Natural killer cell treated with Interleukin-12 subunit alpha and Interleukin-12 subunit beta and Interleukin-15 and Interleukin-18, amount 100 ng/mL, for 72 hours (primary cell): ENCODE results near the gene CLDN14. TPM values are rescaled to one million over a fixed set of nuclear protein-coding genes. Genes with fewer than 3 reads are reported as not detected.

Experiments
- ATAC-seq, 2 donors: fragments of 150-1000 bp; cut with Tn5 transposase in 1 of 2; sonication (Bioruptor Pico), chemical (Tn5 transposase) in 1 of 2; 2 replicates each; pipeline ENCODE4 v1.10.0; 2021
- DNase-seq: peaks from one replicate; pipeline ENCODE4 v3.0.0; 2022; ENCODE audit warnings: low spot score
- H3K27ac Mint-ChIP-seq, 2 donors: 1 replicate in 1 of 2; 2 replicates in 1 of 2; pipeline ENCODE4 v1.8.0; 2022; ENCODE audit warnings: mixed read lengths in 2 of 2, mild to moderate bottlenecking in 1 of 2, moderate library complexity in 1 of 2
- H3K27me3 Mint-ChIP-seq, 2 donors: 1 replicate in 1 of 2; 2 replicates in 1 of 2; pipeline ENCODE4 v1.8.0; 2022; ENCODE audit warnings: mixed read lengths in 2 of 2
- H3K36me3 Mint-ChIP-seq: one replicate; pipeline ENCODE4 v1.8.0; 2022; ENCODE audit warnings: mixed read lengths
- H3K4me1 Mint-ChIP-seq, 2 donors: 1 replicate in 1 of 2; 2 replicates in 1 of 2; pipeline ENCODE4 v1.8.0; 2022; ENCODE audit warnings: low read depth in 2 of 2, mixed read lengths in 2 of 2, mild to moderate bottlenecking in 1 of 2
- H3K4me3 Mint-ChIP-seq: one replicate; pipeline ENCODE4 v1.8.0; 2022; ENCODE audit warnings: mixed read lengths
- H3K9me3 Mint-ChIP-seq: 2 replicates; pipeline ENCODE4 v1.8.0; 2022; ENCODE audit warnings: mixed read lengths
- total RNA-seq, 2 donors: library from RNA; stranded (reverse); gene quantifications; one replicate each; pipeline ENCODE4 v1.2.3, GENCODE V29; 2022

The CLDN14 gene
- total RNA-seq, 2 donors from 2014 or later = not detected

DNA sequence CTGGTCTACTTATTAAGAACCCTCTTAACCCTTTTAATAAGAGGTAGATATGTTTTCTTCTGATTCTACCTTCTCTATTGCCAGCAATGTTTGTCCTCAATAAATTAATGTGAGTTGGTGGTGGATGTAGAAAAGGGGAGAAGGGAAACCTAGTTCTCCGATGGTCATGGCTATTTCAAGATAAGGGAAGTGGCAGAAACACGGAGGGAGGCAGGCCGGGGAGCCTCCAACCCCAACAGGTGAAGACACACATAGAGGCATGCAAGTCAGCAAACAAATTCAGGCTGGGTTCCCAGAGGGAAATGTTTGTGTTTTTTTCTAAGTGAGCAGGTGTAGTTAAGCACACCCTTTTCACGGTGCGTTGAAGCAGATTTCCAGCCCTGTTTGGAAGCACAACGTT is 31.0 kb upstream of the CLDN14 start:
- Mint-ChIP-seq H3K27ac (no peak overlapping the region), H3K9me3 (no peaks in the 10 kb centered on the region), H3K4me3 (no peak overlapping the region), H3K27me3 (peaks cover 0 to 5% of the 10 kb centered on the region in 2 donors), H3K36me3 (no peaks in the 10 kb centered on the region), H3K4me1 (peaks cover 12 to 32% of the 10 kb centered on the region in 2 donors)
- no peak for ATAC-seq
- no peak for DNase-seq

DNA sequence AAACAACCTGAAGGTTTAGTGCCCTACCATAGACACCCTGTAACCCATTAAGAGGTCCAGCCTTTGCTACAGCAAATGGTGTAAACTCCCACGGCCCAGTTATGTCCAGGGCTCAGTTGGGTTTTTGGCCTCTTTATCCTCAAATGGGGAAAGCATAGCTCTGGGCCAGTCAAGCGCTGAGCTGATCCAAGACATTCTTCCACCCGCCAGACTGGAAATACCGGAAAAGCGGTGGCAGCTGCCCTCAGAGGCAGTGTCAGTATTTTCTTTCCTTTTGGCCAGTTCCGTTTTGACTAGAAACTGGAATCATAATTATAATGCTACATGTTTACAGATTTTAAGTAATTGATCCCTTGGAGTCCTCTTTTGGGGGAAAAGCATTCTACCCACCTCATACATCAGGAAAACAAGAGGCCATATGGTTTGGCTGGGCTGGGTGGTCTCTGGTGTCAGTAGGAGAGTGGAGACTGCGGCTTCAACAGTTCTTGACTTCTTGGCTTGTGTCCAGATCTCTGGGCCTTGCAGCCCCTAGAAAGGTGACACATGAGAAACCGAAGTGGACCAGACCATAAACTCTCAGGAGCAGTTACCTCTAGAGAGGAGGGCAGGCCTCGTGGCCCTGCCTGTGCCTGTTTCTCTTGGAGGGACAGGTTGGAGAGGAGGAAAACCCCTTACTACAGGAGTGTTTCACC is 30.2 kb upstream of the CLDN14 start:
- no peaks in the 10 kb centered on the region for H3K36me3 Mint-ChIP-seq
- ATAC-seq = no peak
- DNase-seq = no peak
- H3K4me1 Mint-ChIP-seq = peaks cover 12 to 33% of the 10 kb centered on the region in 2 donors
- H3K27ac Mint-ChIP-seq = no peak overlapping the region
- H3K4me3 Mint-ChIP-seq = no peak overlapping the region
- H3K27me3 Mint-ChIP-seq = peaks cover 0 to 5% of the 10 kb centered on the region in 2 donors
- H3K9me3 Mint-ChIP-seq = no peaks in the 10 kb centered on the region

DNA sequence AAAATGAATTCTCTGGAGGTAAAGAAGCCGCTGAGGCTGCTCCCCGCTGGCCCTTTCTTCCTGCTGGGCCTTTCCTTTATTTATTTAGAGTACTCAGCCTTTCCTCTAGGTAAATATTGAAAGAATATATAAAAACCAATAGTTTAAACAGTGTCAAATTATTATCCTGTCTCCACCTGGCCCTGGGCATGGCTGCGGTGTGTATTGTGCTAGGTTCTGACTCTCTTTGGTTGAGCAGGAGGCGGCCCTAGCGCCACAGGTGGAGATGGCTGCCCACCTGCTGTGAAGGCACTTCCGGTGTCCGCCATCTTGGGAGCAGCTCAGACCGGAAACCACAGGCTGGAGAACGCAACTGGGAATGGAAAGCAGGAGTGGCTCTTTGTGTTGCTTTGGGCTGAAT is 29.0 kb upstream of the CLDN14 start:
- Mint-ChIP-seq H3K27me3 (no peaks in the 10 kb centered on the region), H3K27ac (no peak overlapping the region), H3K36me3 (no peaks in the 10 kb centered on the region), H3K9me3 (no peaks in the 10 kb centered on the region), H3K4me3 (no peak overlapping the region), H3K4me1 (peaks cover 16 to 30% of the 10 kb centered on the region in 2 donors)
- ATAC-seq (no peak), DNase-seq (no peak)

- Mint-ChIP-seq H3K4me3 (no peak overlapping the region), H3K27ac (no peak overlapping the region), H3K36me3 (no peaks in the 10 kb centered on the region), H3K27me3 (no peaks in the 10 kb centered on the region), H3K4me1 (peaks cover 15 to 29% of the 10 kb centered on the region in 2 donors), H3K9me3 (no peaks in the 10 kb centered on the region)
- no peak for ATAC-seq
- DNase-seq = no peak
Observed at GRCh38 chr21:36507397-36508018, 27.6 kb upstream of the CLDN14 start.

DNA sequence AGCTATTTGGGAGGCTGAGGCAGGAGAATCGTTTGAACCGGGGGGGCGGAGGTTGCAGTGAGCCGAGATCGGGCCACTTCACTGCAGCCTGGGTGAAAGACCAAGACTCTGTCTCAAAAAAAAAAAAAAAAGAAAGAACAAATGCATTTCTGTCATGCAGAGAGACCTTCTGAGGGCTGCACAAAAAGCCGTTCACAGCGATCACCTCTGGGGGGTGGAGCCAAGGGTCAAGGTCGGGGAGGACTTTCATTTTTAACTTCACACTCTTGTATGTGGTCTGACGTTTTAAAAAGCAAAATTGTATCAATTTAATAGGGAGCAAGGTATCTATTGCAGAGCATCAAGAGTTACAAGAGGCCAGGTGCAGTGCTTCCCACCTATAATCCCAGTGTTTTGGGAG is 26.6 kb upstream of the CLDN14 start:
- Mint-ChIP-seq H3K36me3 (no peaks in the 10 kb centered on the region), H3K4me3 (no peak overlapping the region), H3K4me1 (peaks cover 5 to 20% of the 10 kb centered on the region in 2 donors), H3K27ac (no peak overlapping the region), H3K9me3 (no peaks in the 10 kb centered on the region), H3K27me3 (no peaks in the 10 kb centered on the region)
- DNase-seq = no peak
- no peak for ATAC-seq

- no peak for ATAC-seq
- H3K9me3 Mint-ChIP-seq = no peaks in the 10 kb centered on the region
- no peak overlapping the region for H3K27ac Mint-ChIP-seq
- no peak overlapping the region for H3K4me3 Mint-ChIP-seq
- H3K27me3 Mint-ChIP-seq = no peaks in the 10 kb centered on the region
- DNase-seq = no peak
- H3K4me1 Mint-ChIP-seq = peaks cover 4 to 18% of the 10 kb centered on the region in 2 donors
- no peaks in the 10 kb centered on the region for H3K36me3 Mint-ChIP-seq
Observed at GRCh38 chr21:36504067-36505058, 24.4 kb upstream of the CLDN14 start.

- Mint-ChIP-seq H3K4me3 (no peak overlapping the region), H3K36me3 (no peaks in the 10 kb centered on the region), H3K27me3 (no peaks in the 10 kb centered on the region), H3K9me3 (no peaks in the 10 kb centered on the region), H3K27ac (no peak overlapping the region), H3K4me1 (peaks cover 4 to 21% of the 10 kb centered on the region in 2 donors)
- ATAC-seq (no peak), DNase-seq (no peak)
Observed at GRCh38 chr21:36502365-36502764, 22.4 kb upstream of the CLDN14 start.

- Mint-ChIP-seq H3K9me3 (no peaks in the 10 kb centered on the region), H3K4me3 (peak overlapping the region; percentile 25)
- ATAC-seq = no peak
Observed at GRCh38 chr21:36501589-36501892, 21.6 kb upstream of the CLDN14 start.

GRCh38 chr21:36499578-36500471 is 19.9 kb upstream of the CLDN14 start:
- no peaks in the 10 kb centered on the region for H3K36me3 Mint-ChIP-seq
- ATAC-seq (no peak), DNase-seq (no peak)

More at GRCh38 chr21:36501589-36501892, 21.6 kb upstream of the CLDN14 start:
- no peak for DNase-seq
- Mint-ChIP-seq H3K4me1 (peaks cover 4 to 16% of the 10 kb centered on the region in 2 donors), H3K27ac (no peak overlapping the region), H3K27me3 (no peaks in the 10 kb centered on the region), H3K36me3 (no peaks in the 10 kb centered on the region)

GRCh38 chr21:36494557-36494956 is 14.6 kb upstream of the CLDN14 start:
- H3K4me3 Mint-ChIP-seq = no peak overlapping the region
- H3K9me3 Mint-ChIP-seq = no peaks in the 10 kb centered on the region
- DNase-seq (no peak), ATAC-seq (no peak)
- no peaks in the 10 kb centered on the region for H3K27me3 Mint-ChIP-seq
- H3K27ac Mint-ChIP-seq = no peak overlapping the region
- peaks cover 0 to 3% of the 10 kb centered on the region in 2 donors for H3K4me1 Mint-ChIP-seq
- no peaks in the 10 kb centered on the region for H3K36me3 Mint-ChIP-seq

More at GRCh38 chr21:36499578-36500471, 19.9 kb upstream of the CLDN14 start:
- no peak overlapping the region for H3K27ac Mint-ChIP-seq
- no peaks in the 10 kb centered on the region for H3K27me3 Mint-ChIP-seq
- H3K4me1 Mint-ChIP-seq = peaks cover 4 to 10% of the 10 kb centered on the region in 2 donors
- no peaks in the 10 kb centered on the region for H3K9me3 Mint-ChIP-seq
- H3K4me3 Mint-ChIP-seq = no peak overlapping the region

DNA sequence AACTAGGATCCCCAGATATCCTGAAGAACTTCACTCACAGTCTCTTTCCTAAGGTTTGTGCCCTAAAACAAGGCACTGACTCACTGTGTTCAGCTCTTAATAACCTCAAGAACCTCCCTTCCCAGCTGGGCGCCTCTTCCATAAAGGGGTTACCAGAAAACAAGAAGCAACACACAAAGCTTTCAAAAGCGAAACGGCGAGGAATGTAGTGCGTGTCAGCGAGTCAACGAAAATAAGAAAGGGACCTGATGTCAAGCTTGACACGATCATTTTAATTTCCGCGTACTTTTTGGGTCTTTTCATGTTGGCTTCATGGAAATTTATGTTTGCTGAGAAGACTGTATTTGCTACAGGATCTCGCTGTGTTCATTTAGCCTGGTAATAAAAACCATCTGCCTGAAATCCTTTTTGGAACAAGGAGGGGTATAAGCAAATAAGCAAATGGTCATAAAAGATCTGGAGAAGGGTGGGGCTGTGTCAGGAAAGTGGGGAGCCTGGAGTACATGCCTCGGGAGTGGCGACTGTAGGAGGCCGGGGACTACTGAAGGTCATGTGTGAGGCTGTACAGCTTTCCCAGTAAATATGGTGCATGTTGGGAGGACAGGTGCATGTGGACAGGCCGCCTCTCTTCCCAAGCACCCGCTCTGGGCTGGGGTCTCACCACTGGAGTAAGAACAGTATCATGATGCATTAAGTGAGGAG is 11.4 kb upstream of the CLDN14 start:
- no peaks in the 10 kb centered on the region for H3K27me3 Mint-ChIP-seq
- H3K4me3 Mint-ChIP-seq = no peak overlapping the region
- no peaks in the 10 kb centered on the region for H3K9me3 Mint-ChIP-seq
- no peaks in the 10 kb centered on the region for H3K4me1 Mint-ChIP-seq
- peak in 1 of 2 donors; percentile 32 for ATAC-seq
- H3K36me3 Mint-ChIP-seq = no peaks in the 10 kb centered on the region
- no peak overlapping the region for H3K27ac Mint-ChIP-seq
- no peak for DNase-seq

- H3K4me1 Mint-ChIP-seq = no peaks in the 10 kb centered on the region
- no peaks in the 10 kb centered on the region for H3K36me3 Mint-ChIP-seq
- ATAC-seq (no peak), DNase-seq (no peak)
- H3K4me3 Mint-ChIP-seq = no peak overlapping the region
- H3K27me3 Mint-ChIP-seq = peaks cover 0 to 7% of the 10 kb centered on the region in 2 donors
- H3K27ac Mint-ChIP-seq = no peak overlapping the region
- no peaks in the 10 kb centered on the region for H3K9me3 Mint-ChIP-seq
Observed at GRCh38 chr21:36489776-36490165, 9.8 kb upstream of the CLDN14 start.
